ENCODE data around the gene ALPG. TPM values are rescaled to one million over a fixed set of nuclear protein-coding genes. Genes with fewer than 3 reads are reported as not detected.

Gene ALPG
- total and polyA plus RNA-seq, 9 of the 15 experiments (the other 6 are each of a cell fraction or from before 2014, with no cell fraction given), result not detected

DNA sequence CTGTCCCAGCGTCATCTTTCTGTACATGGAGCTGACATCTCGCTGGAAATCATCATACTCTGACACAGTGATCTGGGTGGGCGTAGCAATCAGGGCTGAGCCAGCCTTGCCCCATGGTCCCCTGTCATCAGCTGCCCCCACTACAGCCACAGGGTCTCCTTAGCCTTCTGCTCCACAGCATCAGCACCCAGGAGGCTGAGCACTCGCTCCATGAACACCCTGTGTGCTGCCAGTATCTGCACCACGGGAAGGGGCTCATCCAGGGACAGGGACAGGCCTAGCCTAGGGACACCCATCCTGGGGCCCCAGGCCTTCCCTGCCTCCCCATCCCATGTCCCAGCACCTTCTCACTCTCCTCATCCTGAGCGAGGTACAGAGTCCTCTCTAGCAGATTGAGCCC, 11.4 kb downstream of the ALPG start:
- Histone ChIP-seq H3K27me3 (ENCODE audit: control insufficient read depth in 2 of 2, insufficient read depth in 2 of 2, low read length in 2 of 2) (peaks cover 0 to 32% of the 10 kb centered on the region in 2 experiments; a peak in 3 of 5 replicates), H3K9ac (ENCODE audit: insufficient read depth in 1 of 2, low read depth in 2 of 2, low read length in 2 of 2) (no peak overlapping the region), H3K9me3 (replicated peaks; ENCODE audit: control insufficient read depth, insufficient read depth, low read depth, low read length) (no peaks in the 10 kb centered on the region), H3K4me2 (ENCODE audit: insufficient read depth, low read length) (no peak overlapping the region), H3K9me1 (ENCODE audit: control insufficient read depth, insufficient read depth, low read length) (no peaks in the 10 kb centered on the region), H3K27ac (ENCODE audit: extremely low read depth, low read depth, low read length) (no peak overlapping the region), H3K79me2 (ENCODE audit: control insufficient read depth, insufficient read depth, low read length) (no peaks in the 10 kb centered on the region), H4K20me1 (replicated peaks; ENCODE audit: control insufficient read depth, insufficient read depth, low read length) (no peaks in the 10 kb centered on the region), H3K4me1 (replicated peaks in 1 of 2; ENCODE audit: control insufficient read depth in 2 of 2, insufficient read depth in 2 of 2, low read length in 2 of 2) (peaks cover 0 to 9% of the 10 kb centered on the region in 2 experiments; a peak in 2 of 5 replicates), H2AFZ (ENCODE audit: low read depth, low read length) (no peak overlapping the region), H3K36me3 (ENCODE audit: control insufficient read depth, insufficient read depth, low read length) (no peaks in the 10 kb centered on the region), H3K4me3 (no peak overlapping the region)
- TF ChIP-seq MCM2 (IDR thresholded peaks at IDR 0.05; ENCODE audit: low read depth) (no peak), HMBOX1 (IDR thresholded peaks at IDR 0.05) (no peak), TEAD4 (IDR thresholded peaks at IDR 0.05; ENCODE audit: low read length) (no peak), TEAD4 (CRISPR knock-in tag; IDR thresholded peaks at IDR 0.05; ENCODE audit: borderline replicate concordance) (no peak), ZC3H8 (IDR thresholded peaks at IDR 0.05) (no peak)
- in situ Hi-C loops (cut with MboI) (no loop called here), intact Hi-C loops (cut with micrococcal nuclease) (no loop called here)
- ATAC-seq (no peak), FAIRE-seq (no peak), DNase-seq (ENCODE audit: extremely low read depth in 1 of 4, low spot score in 3 of 4) (no peak)
- BruUV-seq (replicated peaks), result no TSS peak
- WGBS (ENCODE audit: insufficient coverage, low coverage, missing lambda C conversion rate), result 0% methylated on average over 2 of the region's 6 CpGs
- POLR2A ChIA-PET, result no interaction called here
- CTCF ChIA-PET (ENCODE audit: low intra/inter-chr PET ratio), result no interaction called here
